Measurements from ENCODE around the gene LDLRAD4.

The LDLRAD4 gene

DNA sequence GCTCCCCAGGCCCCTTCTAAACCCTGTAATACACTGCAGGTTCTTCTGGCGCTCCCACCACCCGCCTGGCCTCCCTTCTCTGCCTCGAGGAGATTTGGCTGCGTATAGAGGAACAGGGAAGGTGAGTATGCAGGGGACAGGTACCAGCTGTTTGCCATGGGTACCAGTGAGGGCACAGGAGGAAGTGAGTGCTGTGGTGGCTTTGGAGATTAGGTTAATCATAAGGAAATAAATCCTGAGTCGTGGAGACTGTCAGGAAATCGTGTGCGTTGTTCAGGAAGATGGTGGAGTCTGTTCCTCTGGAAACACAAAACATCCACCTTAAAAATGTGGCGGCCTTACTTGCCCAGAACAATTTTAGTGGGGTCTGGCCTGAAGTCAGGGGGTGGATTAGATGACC, 277.4 kb downstream of the LDLRAD4 start:
- no peak for DNase-seq (ENCODE audit: extremely low spot score)
- ChIA-PET POLR2A (no interaction called here), CTCF (no interaction called here)
- TF ChIP-seq SP1 (IDR thresholded peaks at IDR 0.05) = no peak
- TF ChIP-seq LEF1 (IDR thresholded peaks at IDR 0.05; ENCODE audit: borderline replicate concordance) = no peak
- TF ChIP-seq ELF4 (IDR thresholded peaks at IDR 0.05) = no peak
- no peak for TF ChIP-seq ARNT (IDR thresholded peaks at IDR 0.05)
- TF ChIP-seq L3MBTL2 (conservative IDR thresholded peaks at IDR 0.05) = no peak
- no peak for TF ChIP-seq BHLHE40 (IDR thresholded peaks at IDR 0.05; ENCODE audit: borderline replicate concordance)
- TF ChIP-seq FOXM1 (IDR thresholded peaks at IDR 0.05; ENCODE audit: borderline replicate concordance) = no peak

DNA sequence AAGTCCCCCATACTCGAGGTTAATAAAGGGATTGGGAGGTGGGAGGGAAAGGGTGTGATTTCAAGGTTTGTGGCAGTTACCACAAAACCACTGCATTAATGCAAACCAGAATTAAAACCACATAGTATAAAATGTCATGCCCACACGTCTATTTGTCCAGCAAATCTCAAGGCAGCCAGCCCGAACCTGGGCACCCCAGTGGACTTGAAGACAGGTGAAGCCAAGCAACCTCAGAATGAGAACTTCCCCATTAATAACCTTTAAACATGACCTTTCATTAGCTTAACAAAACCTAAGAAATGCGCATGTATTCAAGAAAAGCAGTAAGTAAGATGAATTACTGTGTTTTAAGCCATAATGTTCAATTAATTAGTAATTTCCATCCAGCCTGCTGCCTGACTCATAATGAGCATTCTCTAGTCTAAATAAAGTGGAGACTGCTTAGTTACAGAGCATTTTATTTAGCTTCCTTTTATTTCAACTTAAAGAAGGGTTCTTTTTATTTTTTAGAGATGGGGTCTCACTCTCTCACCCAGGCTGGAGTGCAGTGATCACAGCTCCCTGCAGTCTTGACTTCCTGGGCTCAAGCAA, 278.2 kb downstream of the LDLRAD4 start:
- POLR2A ChIA-PET = no interaction called here
- CTCF ChIA-PET = no interaction called here
- DNase-seq (ENCODE audit: extremely low spot score) = no peak
- no peak for TF ChIP-seq ZNF384 (IDR thresholded peaks at IDR 0.05)
- TF ChIP-seq ELF4 (IDR thresholded peaks at IDR 0.05) = no peak
- TF ChIP-seq FOXM1 (IDR thresholded peaks at IDR 0.05; ENCODE audit: borderline replicate concordance) = no peak
- no peak for TF ChIP-seq TARDBP (IDR thresholded peaks at IDR 0.05)
- TF ChIP-seq SP1 (IDR thresholded peaks at IDR 0.05) = no peak
- no peak for TF ChIP-seq FOXA1 (IDR thresholded peaks at IDR 0.05)
- TF ChIP-seq, protein P1, sequence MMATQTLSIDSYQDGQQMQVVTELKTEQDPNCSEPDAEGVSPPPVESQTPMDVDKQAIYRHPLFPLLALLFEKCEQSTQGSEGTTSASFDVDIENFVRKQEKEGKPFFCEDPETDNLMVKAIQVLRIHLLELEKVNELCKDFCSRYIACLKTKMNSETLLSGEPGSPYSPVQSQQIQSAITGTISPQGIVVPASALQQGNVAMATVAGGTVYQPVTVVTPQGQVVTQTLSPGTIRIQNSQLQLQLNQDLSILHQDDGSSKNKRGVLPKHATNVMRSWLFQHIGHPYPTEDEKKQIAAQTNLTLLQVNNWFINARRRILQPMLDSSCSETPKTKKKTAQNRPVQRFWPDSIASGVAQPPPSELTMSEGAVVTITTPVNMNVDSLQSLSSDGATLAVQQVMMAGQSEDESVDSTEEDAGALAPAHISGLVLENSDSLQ (IDR thresholded peaks at IDR 0.05) = no peak
- no peak for TF ChIP-seq ARNT (IDR thresholded peaks at IDR 0.05)
- no peak for TF ChIP-seq FOXK2 (IDR thresholded peaks at IDR 0.05)
- TF ChIP-seq BHLHE40 (IDR thresholded peaks at IDR 0.05; ENCODE audit: borderline replicate concordance) = no peak
- TF ChIP-seq LEF1 (IDR thresholded peaks at IDR 0.05; ENCODE audit: borderline replicate concordance) = no peak
- TF ChIP-seq HDGF (IDR thresholded peaks at IDR 0.05; ENCODE audit: borderline replicate concordance) = no peak
- no peak for TF ChIP-seq CTBP1 (IDR thresholded peaks at IDR 0.05; ENCODE audit: borderline replicate concordance)
- no peak for TF ChIP-seq NFRKB (IDR thresholded peaks at IDR 0.05)
- no peak for TF ChIP-seq L3MBTL2 (conservative IDR thresholded peaks at IDR 0.05)
- TF ChIP-seq SUZ12 (IDR thresholded peaks at IDR 0.05) = no peak

DNA sequence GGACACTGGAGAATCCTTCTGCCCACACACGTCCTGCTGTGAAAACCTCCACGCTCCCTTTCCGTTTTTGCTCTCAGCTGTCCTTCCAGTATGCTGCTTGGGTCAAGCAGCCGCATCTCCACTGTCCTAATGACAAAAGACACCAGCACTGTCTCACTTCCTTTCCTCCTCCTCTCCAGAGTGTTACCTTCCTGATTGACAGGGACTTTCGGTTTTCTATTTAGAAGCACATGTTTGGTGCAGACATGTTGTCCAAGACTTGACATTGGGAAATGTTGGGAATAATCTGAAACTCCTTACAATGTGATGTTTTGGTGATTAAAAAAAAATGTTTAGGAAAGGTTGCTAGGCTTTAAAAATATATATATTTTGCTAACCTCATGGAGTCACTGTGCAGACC, 281.2 kb downstream of the LDLRAD4 start:
- DNase-seq (ENCODE audit: extremely low spot score) = no peak
- CTCF ChIA-PET = no interaction called here
- POLR2A ChIA-PET = no interaction called here
- no peak for TF ChIP-seq SP1 (IDR thresholded peaks at IDR 0.05)
- TF ChIP-seq L3MBTL2 (conservative IDR thresholded peaks at IDR 0.05) = no peak
- no peak for TF ChIP-seq TARDBP (IDR thresholded peaks at IDR 0.05)
- no peak for TF ChIP-seq ELF4 (IDR thresholded peaks at IDR 0.05)
- TF ChIP-seq CTBP1 (IDR thresholded peaks at IDR 0.05; ENCODE audit: borderline replicate concordance) = no peak
- TF ChIP-seq HDGF (IDR thresholded peaks at IDR 0.05; ENCODE audit: borderline replicate concordance) = no peak
- TF ChIP-seq ZNF384 (IDR thresholded peaks at IDR 0.05) = no peak
- no peak for TF ChIP-seq BHLHE40 (IDR thresholded peaks at IDR 0.05; ENCODE audit: borderline replicate concordance)
- TF ChIP-seq LEF1 (IDR thresholded peaks at IDR 0.05; ENCODE audit: borderline replicate concordance) = no peak
- no peak for TF ChIP-seq FOXM1 (IDR thresholded peaks at IDR 0.05; ENCODE audit: borderline replicate concordance)
- TF ChIP-seq, protein P1 (IDR thresholded peaks at IDR 0.05) = no peak
- TF ChIP-seq ARNT (IDR thresholded peaks at IDR 0.05) = no peak
- TF ChIP-seq FOXA1 (IDR thresholded peaks at IDR 0.05) = no peak
- TF ChIP-seq SUZ12 (IDR thresholded peaks at IDR 0.05) = no peak
- TF ChIP-seq FOXK2 (IDR thresholded peaks at IDR 0.05) = no peak
- TF ChIP-seq NFRKB (IDR thresholded peaks at IDR 0.05) = no peak

DNA sequence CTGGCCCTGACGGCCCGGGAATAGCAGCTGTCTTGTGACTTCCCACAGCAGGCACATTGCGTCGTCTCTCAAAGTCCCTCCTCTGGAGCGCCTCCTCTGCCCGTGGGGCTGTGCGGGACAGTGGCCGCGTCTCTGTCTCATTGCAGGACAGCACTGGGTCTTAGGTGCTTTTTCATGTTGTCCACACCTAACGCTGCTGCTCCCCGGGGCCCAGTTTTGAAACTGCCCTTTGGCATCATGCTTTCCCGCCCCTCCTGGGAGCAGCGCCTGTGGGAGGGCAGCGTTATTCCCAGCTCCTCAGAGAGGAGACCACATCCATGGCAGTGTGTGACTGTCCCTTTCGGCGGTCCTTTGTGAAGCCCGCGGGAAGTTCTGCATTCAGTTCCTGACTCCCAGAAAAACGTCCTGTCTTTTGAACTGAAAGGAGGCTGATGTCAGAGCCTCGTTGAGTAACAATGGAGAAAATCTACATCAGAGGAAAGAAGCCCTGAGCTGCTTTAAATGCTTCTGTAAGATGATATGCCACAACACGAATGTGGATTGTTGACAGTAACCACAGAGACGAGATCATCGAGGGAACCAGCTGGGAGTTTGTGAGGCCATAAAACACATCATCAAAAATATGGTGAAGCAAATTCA, 281.8 kb downstream of the LDLRAD4 start:
- ChIA-PET CTCF (no interaction called here), POLR2A (interaction anchor here (1.7 kb wide), 1 partner anchor 13 kb away, joined by 4 read pairs; no protein-coding TSS in a partner anchor)
- peak; percentile 25 for DNase-seq (ENCODE audit: extremely low spot score)
- TF ChIP-seq L3MBTL2 (conservative IDR thresholded peaks at IDR 0.05) (no peak), HDGF (IDR thresholded peaks at IDR 0.05; ENCODE audit: borderline replicate concordance) (no peak), ZNF384 (IDR thresholded peaks at IDR 0.05) (no peak), SUZ12 (IDR thresholded peaks at IDR 0.05) (no peak), SP1 (IDR thresholded peaks at IDR 0.05) (no peak), LEF1 (IDR thresholded peaks at IDR 0.05; ENCODE audit: borderline replicate concordance) (no peak), TARDBP (IDR thresholded peaks at IDR 0.05) (no peak), ARNT (IDR thresholded peaks at IDR 0.05) (no peak), ELF4 (IDR thresholded peaks at IDR 0.05) (no peak), BHLHE40 (IDR thresholded peaks at IDR 0.05; ENCODE audit: borderline replicate concordance) (no peak), FOXK2 (IDR thresholded peaks at IDR 0.05) (no peak)
- TF ChIP-seq, protein P1 (IDR thresholded peaks at IDR 0.05) = no peak

DNA sequence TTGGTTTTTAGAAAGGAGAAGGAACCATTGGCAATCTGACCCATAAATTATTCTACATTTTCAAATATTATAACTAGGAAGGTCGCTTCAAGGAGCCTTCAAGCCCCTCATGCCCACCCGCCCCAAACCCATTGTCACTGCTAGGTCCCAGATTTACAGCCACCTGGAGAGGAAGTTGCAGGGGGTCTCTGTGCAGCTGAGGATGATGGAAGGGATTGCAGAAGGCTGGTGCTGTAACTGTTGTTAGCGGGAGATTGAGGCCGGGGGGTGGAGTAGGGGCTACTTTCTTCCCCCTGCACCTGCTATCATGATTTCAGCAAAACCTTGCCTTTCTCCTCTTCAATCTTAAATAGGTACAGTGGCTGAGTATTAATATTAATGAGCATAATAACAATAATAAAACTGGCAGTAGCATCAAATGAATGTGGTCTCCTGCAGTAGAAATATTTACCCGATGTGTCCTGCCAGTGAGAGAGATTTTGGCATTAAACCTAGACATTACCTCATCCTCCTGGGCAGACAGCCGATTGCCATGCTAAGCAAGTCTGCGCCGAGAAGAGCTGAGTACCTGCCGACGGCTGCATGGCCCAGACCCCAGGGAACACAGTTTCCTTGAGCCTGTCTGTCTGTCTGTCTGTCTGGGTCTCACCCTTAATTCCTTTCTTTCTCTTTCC, 282.4 kb downstream of the LDLRAD4 start:
- POLR2A ChIA-PET = interaction anchor here (1.7 kb wide), 1 partner anchor 13 kb away, joined by 4 read pairs; no protein-coding TSS in a partner anchor

More for the DNA sequence above, 282.4 kb downstream of the LDLRAD4 start:
- CTCF ChIA-PET = interaction anchor here (0.6 kb wide), 1 partner anchor 67 kb away, joined by 9 read pairs; no protein-coding TSS in a partner anchor
- TF ChIP-seq TARDBP (IDR thresholded peaks at IDR 0.05) (no peak), ELF4 (IDR thresholded peaks at IDR 0.05) (no peak), SP1 (IDR thresholded peaks at IDR 0.05) (no peak), FOXM1 (IDR thresholded peaks at IDR 0.05; ENCODE audit: borderline replicate concordance) (no peak), BHLHE40 (IDR thresholded peaks at IDR 0.05; ENCODE audit: borderline replicate concordance) (no peak), HDGF (IDR thresholded peaks at IDR 0.05; ENCODE audit: borderline replicate concordance) (no peak), FOXA1 (IDR thresholded peaks at IDR 0.05) (no peak), NFRKB (IDR thresholded peaks at IDR 0.05) (no peak), FOXK2 (IDR thresholded peaks at IDR 0.05) (no peak), ARNT (IDR thresholded peaks at IDR 0.05) (no peak), CTBP1 (IDR thresholded peaks at IDR 0.05; ENCODE audit: borderline replicate concordance) (no peak), ZNF384 (IDR thresholded peaks at IDR 0.05) (no peak)
- TF ChIP-seq, protein P1 (IDR thresholded peaks at IDR 0.05) = no peak
- DNase-seq (ENCODE audit: extremely low spot score) = no peak

Measured in HEK293T (cell line).